ENCODE measurements around the gene IPO13. TPM values are rescaled to one million over a fixed set of nuclear protein-coding genes. Genes with fewer than 3 reads are reported as not detected.

IPO13 gene
- total RNA-seq, 1 donor from 2014 or later = 6.2 TPM

GRCh38 chr1:43987159-43987902 is 40.6 kb downstream of the IPO13 start:
- H3K27ac ChIP-seq = no peak overlapping the region
- no peak overlapping the region for H3K4me3 ChIP-seq
- intact Hi-C loops (cut with DNase I) = no loop called here
- DNase-seq (ENCODE audit: low spot score in 2 of 2) = no peak
- H3K9me3 ChIP-seq = no peaks in the 10 kb centered on the region
- H3K27me3 ChIP-seq = no peaks in the 10 kb centered on the region
- no peaks in the 10 kb centered on the region for H3K36me3 ChIP-seq
- H3K4me1 ChIP-seq = peaks cover 6 to 12% of the 10 kb centered on the region in 2 donors
- TF ChIP-seq CTCF (IDR thresholded peaks at IDR 0.05) = no peak

- Histone ChIP-seq H3K4me3 (peak overlapping the region; percentile 71 to 72), H3K36me3 (no peaks in the 10 kb centered on the region), H3K9me3 (no peaks in the 10 kb centered on the region), H3K4me1 (peaks cover 6 to 12% of the 10 kb centered on the region in 2 donors), H3K27ac (peak overlapping the region; percentile 72 to 80), H3K27me3 (no peaks in the 10 kb centered on the region)
- intact Hi-C loops (cut with DNase I) = loop anchor here (1.0 to 10.0 kb wide), 5 partner anchors 16 to 1656 kb away; partner anchors contain the start of genes ATP6V0B, FOXJ3 and IPO13
- no peak for TF ChIP-seq CTCF (IDR thresholded peaks at IDR 0.05)
- no peak for DNase-seq (ENCODE audit: low spot score in 2 of 2)
These were observed 43.8 kb downstream of the IPO13 start for GRCh38 chr1:43990271-43991199.

DNA sequence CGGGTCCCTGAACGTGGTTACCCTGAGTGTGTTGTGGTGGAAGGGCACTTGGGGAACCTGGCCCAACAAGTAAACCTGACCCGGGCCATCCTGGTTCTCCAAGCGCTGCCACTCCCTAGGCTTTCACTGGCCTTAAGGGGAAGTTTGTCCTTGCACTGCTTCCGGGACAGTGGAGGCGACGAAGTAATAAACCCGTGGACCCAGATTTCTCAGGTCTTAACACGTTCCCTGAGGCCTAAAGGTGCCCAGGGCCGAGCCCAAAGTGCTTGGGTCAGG is 44.4 kb downstream of the IPO13 start:
- TF ChIP-seq CTCF (IDR thresholded peaks at IDR 0.05) = no peak
- no peak for DNase-seq (ENCODE audit: low spot score in 2 of 2)
- Histone ChIP-seq H3K36me3 (no peaks in the 10 kb centered on the region), H3K4me1 (peaks cover 9 to 15% of the 10 kb centered on the region in 2 donors), H3K27ac (peak overlapping the region; percentile 72 to 80), H3K4me3 (peak overlapping the region; percentile 71 to 72), H3K27me3 (no peaks in the 10 kb centered on the region), H3K9me3 (no peaks in the 10 kb centered on the region)
- intact Hi-C loops (cut with DNase I) = loop anchor here (1.0 to 10.0 kb wide), 5 partner anchors 17 to 1656 kb away; partner anchors contain the start of genes ATP6V0B, FOXJ3 and IPO13

DNA sequence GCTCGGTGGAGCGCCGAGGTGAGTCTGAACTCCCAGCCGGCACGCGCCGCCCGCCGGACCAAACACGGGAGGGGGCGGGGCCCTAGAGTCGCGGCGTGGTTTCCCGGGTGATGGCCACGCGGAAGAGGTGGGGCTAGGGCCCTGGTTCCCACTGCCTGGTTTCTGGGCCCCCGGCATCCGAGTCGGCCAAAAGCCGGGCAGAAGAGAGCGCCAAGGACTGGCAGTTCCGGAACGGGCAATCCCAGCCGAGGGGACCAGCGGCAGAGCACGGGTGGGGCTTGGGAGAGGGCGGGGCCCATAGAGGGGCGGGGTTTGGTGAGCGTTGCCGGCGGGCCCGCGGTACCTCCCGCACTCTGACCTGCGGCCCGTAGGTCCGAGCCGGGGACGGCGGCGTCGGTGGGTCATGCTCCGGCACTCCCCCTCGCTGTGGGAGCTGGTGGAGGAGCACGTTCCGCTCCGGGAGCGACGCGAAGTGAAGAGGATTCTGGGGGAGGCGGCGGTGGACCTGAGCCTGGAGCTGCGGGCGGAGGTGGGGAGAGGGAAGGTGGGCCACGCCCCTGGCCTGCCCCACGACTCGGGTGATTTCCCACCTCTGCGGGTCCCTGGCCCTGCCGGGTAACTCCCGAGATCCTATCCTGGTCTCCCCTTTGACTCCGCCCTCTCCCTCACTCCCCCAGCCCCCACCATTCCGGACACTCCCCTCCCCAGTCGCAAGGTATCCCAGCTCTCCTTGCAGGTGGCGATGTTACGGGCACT is 44.9 kb downstream of the IPO13 start, which contains the start of gene CCDC24:
CCDC24 (plus strand) TSS at position 124 of the 756 bp plus-strand sequence; CDS start at position 404, 280 bp downstream.
- peak; percentile 69 to 95 for DNase-seq (ENCODE audit: low spot score in 2 of 2)
- intact Hi-C loops (cut with DNase I) = loop anchor here (1.0 to 10.0 kb wide), 5 partner anchors 17 to 1657 kb away; partner anchors contain the start of genes ATP6V0B, FOXJ3 and IPO13

More for the DNA sequence above, 44.9 kb downstream of the IPO13 start, which contains the start of gene CCDC24:
- no peak for TF ChIP-seq CTCF (IDR thresholded peaks at IDR 0.05)
- peaks cover 10 to 20% of the 10 kb centered on the region in 2 donors for H3K4me1 ChIP-seq
- peak within 1 kb of the TSS; percentile 72 to 80 for H3K27ac ChIP-seq
- H3K36me3 ChIP-seq = no peaks in the 10 kb centered on the region
- peak within 1 kb of the TSS; percentile 71 to 72 for H3K4me3 ChIP-seq
- H3K9me3 ChIP-seq = no peaks in the 10 kb centered on the region
- H3K27me3 ChIP-seq = no peaks in the 10 kb centered on the region

All from ascending aorta (tissue), 2 donors.